ENCODE measurements around the gene PSMF1. TPM values are rescaled to one million over a fixed set of nuclear protein-coding genes. Genes with fewer than 3 reads are reported as not detected.

PSMF1 gene
- total and polyA plus RNA-seq, 2 donors (not counting 3 experiments of a cell fraction or from before 2014, with no cell fraction given) = 142 to 354 TPM

- H4K20me1 ChIP-seq (replicated peaks; ENCODE audit: control insufficient read depth, extremely low read depth, insufficient read depth, low read length) = no peaks in the 10 kb centered on the region
- ChIA-PET POLR2A (no interaction called here), CTCF (interaction anchor here (1.0 kb wide), 1 partner anchor 195 kb away, joined by 3 read pairs; no protein-coding TSS in a partner anchor)
- no peak overlapping the region for H3K4me2 ChIP-seq (ENCODE audit: insufficient read depth, low read length)
- H2AFZ ChIP-seq (ENCODE audit: low read depth, low read length) = no peak overlapping the region
- dilution Hi-C loops (cut with MboI; ENCODE audit: extremely low pct_ligation_motif_present, low sequenced_read_pairs) (no loop called here), intact Hi-C loops (cut with micrococcal nuclease) (no loop called here)
- peaks cover 0 to 16% of the 10 kb centered on the region in 2 experiments for H3K36me3 ChIP-seq (ENCODE audit: control insufficient read depth in 2 of 2, extremely low read depth in 1 of 2, insufficient read depth in 2 of 2, low read length in 2 of 2)
- no TSS peak for BruUV-seq (replicated peaks)
- DNase-seq (ENCODE audit: low read depth, low spot score) = no peak
- no peak overlapping the region for H3K9ac ChIP-seq (replicated peaks; ENCODE audit: extremely low read depth, insufficient read depth, low read length)
- no peaks in the 10 kb centered on the region for H3K27me3 ChIP-seq (ENCODE audit: control insufficient read depth in 2 of 2, insufficient read depth in 2 of 2, low read length in 2 of 2)
- TF ChIP-seq CTCF (IDR thresholded peaks at IDR 0.05; ENCODE audit: extremely low read depth in 1 of 2, insufficient read depth in 1 of 2, low read depth in 1 of 2, low read length in 2 of 2) (no peak), EZH2 (IDR thresholded peaks at IDR 0.05; ENCODE audit: borderline replicate concordance, low read depth, low read length, severe bottlenecking) (no peak), MYC (IDR thresholded peaks at IDR 0.05; ENCODE audit: low read depth, low read length) (no peak), POLR2AphosphoS5 (IDR thresholded peaks at IDR 0.05; ENCODE audit: insufficient read depth, low read depth, low read length) (no peak)
- FAIRE-seq = no peak
- H3K4me3 ChIP-seq (replicated peaks in 1 of 3; ENCODE audit: insufficient read depth in 1 of 3, low read depth in 1 of 3, low read length in 3 of 3) = no peak overlapping the region
- no peaks in the 10 kb centered on the region for H3K9me1 ChIP-seq (replicated peaks; ENCODE audit: control insufficient read depth, extremely low read depth, insufficient read depth, low read length)
- H3K79me2 ChIP-seq (ENCODE audit: control insufficient read depth, insufficient read depth, low read length) = peaks cover 2% of the 10 kb centered on the region
- H3K4me1 ChIP-seq (ENCODE audit: control insufficient read depth, extremely low read depth, insufficient read depth, low read length) = no peaks in the 10 kb centered on the region
- H3K27ac ChIP-seq (ENCODE audit: insufficient read depth, low read depth, low read length) = no peak overlapping the region
- H3K9me3 ChIP-seq (replicated peaks; ENCODE audit: control insufficient read depth, insufficient read depth, low read length) = no peaks in the 10 kb centered on the region
Measured at GRCh38 chr20:1150968-1151367, 32.6 kb downstream of the PSMF1 start.

GRCh38 chr20:1154226-1154625 is 35.8 kb downstream of the PSMF1 start:
- FAIRE-seq = no peak
- H3K27ac ChIP-seq (ENCODE audit: insufficient read depth, low read depth, low read length) = no peak overlapping the region
- ChIA-PET POLR2A (no interaction called here), CTCF (interaction anchor here (1.2 kb wide), 1 partner anchor 9 kb away, joined by 3 read pairs; no protein-coding TSS in a partner anchor)
- H3K4me1 ChIP-seq (ENCODE audit: control insufficient read depth, extremely low read depth, insufficient read depth, low read length) = no peaks in the 10 kb centered on the region
- BruUV-seq (replicated peaks) = no TSS peak
- no peaks in the 10 kb centered on the region for H3K79me2 ChIP-seq (ENCODE audit: control insufficient read depth, insufficient read depth, low read length)
- no peak overlapping the region for H3K4me2 ChIP-seq (ENCODE audit: insufficient read depth, low read length)
- intact Hi-C loops (cut with micrococcal nuclease) (no loop called here), dilution Hi-C loops (cut with MboI; ENCODE audit: extremely low pct_ligation_motif_present, low sequenced_read_pairs) (no loop called here)
- no peaks in the 10 kb centered on the region for H4K20me1 ChIP-seq (replicated peaks; ENCODE audit: control insufficient read depth, extremely low read depth, insufficient read depth, low read length)
- peaks cover 0 to 5% of the 10 kb centered on the region in 2 experiments for H3K36me3 ChIP-seq (ENCODE audit: control insufficient read depth in 2 of 2, extremely low read depth in 1 of 2, insufficient read depth in 2 of 2, low read length in 2 of 2)
- H3K9me3 ChIP-seq (replicated peaks; ENCODE audit: control insufficient read depth, insufficient read depth, low read length) = no peaks in the 10 kb centered on the region
- H3K9ac ChIP-seq (replicated peaks; ENCODE audit: extremely low read depth, insufficient read depth, low read length) = no peak overlapping the region
- no peak overlapping the region for H2AFZ ChIP-seq (ENCODE audit: low read depth, low read length)
- DNase-seq (ENCODE audit: low read depth, low spot score) = no peak
- no peaks in the 10 kb centered on the region for H3K9me1 ChIP-seq (replicated peaks; ENCODE audit: control insufficient read depth, extremely low read depth, insufficient read depth, low read length)
- H3K4me3 ChIP-seq (replicated peaks in 1 of 3; ENCODE audit: insufficient read depth in 1 of 3, low read depth in 1 of 3, low read length in 3 of 3) = no peak overlapping the region
- H3K27me3 ChIP-seq (ENCODE audit: control insufficient read depth in 2 of 2, insufficient read depth in 2 of 2, low read length in 2 of 2) = no peaks in the 10 kb centered on the region
- TF ChIP-seq EZH2 (IDR thresholded peaks at IDR 0.05; ENCODE audit: borderline replicate concordance, low read depth, low read length, severe bottlenecking) (no peak), POLR2A (IDR thresholded peaks at IDR 0.05; ENCODE audit: low read depth, low read length) (no peak), MAX (IDR thresholded peaks at IDR 0.05; ENCODE audit: insufficient read depth, insufficient read length) (no peak), GATA2 (IDR thresholded peaks at IDR 0.05; ENCODE audit: insufficient read depth, insufficient read length, low read depth, low read length) (no peak), CTCF (IDR thresholded peaks at IDR 0.05; ENCODE audit: extremely low read depth in 1 of 2, insufficient read depth in 1 of 2, low read depth in 1 of 2, low read length in 2 of 2) (no peak), JUN (IDR thresholded peaks at IDR 0.05; ENCODE audit: borderline replicate concordance, insufficient read depth, insufficient read length, low read depth) (no peak), MYC (IDR thresholded peaks at IDR 0.05; ENCODE audit: low read depth, low read length) (no peak), FOS (IDR thresholded peaks at IDR 0.05; ENCODE audit: borderline replicate concordance, insufficient read depth, low read length) (no peak)

All from endothelial cell of umbilical vein (primary cell).